ENCODE results near the gene ZXDC.

ZXDC gene

DNA sequence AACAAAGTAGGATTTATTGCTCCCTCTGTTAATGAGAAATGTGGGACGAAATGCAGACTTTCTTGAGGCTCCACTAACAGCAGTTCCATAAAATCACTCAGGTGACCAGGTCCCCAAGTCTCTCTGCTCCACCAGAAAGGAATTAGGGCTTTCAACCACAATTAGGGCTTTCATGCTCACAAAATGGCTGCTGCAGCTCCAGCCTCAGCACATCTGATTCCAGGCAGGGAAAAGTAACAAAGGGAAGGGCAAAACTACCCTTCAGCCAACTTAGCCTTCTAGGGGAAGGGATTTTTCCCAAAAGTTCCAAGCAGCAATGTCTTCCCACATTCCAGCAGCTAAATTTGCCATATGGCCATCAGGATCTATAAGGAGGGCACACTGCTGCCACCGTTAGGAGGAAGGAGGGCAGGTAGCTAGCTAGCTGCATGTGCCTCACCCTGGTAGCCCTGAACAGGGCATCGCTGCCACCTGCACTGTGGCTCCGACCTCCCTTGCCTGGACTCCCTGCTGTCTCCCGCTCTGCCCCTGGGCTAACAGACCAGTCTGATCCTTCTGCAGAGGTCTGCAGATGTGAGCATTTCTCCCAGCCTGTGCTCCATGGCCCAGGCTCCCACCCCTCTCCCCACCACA lies 68.2 kb downstream of the ZXDC start:
- TF ChIP-seq, protein P1, sequence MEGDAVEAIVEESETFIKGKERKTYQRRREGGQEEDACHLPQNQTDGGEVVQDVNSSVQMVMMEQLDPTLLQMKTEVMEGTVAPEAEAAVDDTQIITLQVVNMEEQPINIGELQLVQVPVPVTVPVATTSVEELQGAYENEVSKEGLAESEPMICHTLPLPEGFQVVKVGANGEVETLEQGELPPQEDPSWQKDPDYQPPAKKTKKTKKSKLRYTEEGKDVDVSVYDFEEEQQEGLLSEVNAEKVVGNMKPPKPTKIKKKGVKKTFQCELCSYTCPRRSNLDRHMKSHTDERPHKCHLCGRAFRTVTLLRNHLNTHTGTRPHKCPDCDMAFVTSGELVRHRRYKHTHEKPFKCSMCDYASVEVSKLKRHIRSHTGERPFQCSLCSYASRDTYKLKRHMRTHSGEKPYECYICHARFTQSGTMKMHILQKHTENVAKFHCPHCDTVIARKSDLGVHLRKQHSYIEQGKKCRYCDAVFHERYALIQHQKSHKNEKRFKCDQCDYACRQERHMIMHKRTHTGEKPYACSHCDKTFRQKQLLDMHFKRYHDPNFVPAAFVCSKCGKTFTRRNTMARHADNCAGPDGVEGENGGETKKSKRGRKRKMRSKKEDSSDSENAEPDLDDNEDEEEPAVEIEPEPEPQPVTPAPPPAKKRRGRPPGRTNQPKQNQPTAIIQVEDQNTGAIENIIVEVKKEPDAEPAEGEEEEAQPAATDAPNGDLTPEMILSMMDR (IDR thresholded peaks at IDR 0.05; ENCODE audit: borderline replicate concordance, insufficient read depth, low read depth, low read length), result no peak
- no peak overlapping the region for H3K4me3 ChIP-seq (ENCODE audit: low read depth, low read length)

DNA sequence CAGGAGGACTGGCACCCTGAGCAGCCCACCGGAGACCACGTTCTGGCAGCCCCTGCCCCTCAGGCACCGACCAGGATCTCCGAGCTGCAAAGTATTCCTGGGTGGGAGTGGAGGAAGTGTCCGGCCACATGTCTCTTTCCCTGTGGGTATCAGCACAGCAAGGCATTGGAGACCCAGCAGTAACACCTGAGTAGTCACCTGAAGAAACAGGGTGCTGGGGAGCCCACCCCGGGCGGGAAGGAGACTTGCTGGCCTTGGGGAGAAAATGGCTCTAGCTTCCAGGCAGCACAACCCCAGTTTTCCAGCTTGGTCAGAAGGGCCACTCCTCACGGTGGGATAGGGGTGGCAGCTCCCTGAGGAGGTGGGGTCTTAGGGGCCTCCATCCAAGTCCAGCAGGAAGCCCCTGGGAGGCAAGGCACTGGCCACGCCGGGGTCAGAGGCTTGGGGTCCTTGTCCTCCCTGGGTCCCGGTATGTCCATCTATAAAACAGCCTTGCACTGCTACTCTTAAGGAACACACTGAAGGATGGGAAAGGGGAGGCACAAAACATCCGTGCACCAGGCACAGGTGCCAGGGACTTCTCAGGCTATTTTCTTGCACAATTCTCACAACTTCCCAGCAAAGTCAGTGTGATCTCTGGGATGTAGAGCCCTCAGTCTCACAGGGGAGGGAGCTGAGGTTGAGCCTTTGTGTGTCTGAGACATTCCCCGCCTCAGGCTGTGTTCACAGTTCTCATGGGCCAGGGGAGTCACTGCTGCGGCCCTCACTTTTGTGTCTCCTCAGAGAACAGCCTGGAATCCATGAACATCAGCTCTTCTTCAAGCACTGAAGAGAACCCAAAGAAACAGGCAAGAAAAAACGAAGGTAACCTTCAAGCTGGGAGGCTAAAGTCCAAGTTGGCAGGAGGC lies 69.0 kb downstream of the ZXDC start:
- TF ChIP-seq, protein P1 (IDR thresholded peaks at IDR 0.05; ENCODE audit: borderline replicate concordance, insufficient read depth, low read depth, low read length), result no peak
- no peak overlapping the region for H3K4me3 ChIP-seq (ENCODE audit: low read depth, low read length)

DNA sequence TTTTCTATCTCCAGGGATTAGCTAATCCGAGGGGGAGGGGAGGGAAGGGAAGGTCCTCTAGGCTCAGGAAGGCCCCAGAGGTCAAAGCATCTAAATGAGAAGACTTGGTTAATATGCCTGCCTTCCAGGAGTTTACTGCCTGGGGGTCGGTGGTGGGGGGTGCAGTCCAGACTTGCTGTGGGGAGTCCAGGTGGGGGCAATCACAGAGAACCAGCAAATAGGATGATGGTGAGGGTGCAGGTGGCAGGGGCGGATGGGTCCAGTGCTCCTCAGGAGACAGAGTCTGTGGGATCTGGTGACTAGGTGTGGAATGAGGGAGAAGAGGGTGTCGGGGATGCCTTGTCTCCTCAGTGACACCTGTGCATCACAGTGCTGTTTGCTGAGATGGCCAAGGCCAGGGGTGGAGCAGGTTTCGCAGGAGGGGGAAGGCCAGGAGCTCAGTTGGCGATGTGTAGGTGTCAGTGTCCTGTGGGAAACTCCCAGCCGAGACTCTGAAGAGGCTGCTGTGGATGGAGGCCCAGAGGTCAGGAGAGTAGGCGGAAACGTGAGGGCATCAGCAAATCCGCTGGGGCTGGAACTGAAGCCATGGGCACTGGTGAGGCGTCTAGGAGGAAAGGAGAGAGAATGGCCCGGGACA lies 72.9 kb downstream of the ZXDC start:
- TF ChIP-seq, protein P1 (IDR thresholded peaks at IDR 0.05; ENCODE audit: borderline replicate concordance, insufficient read depth, low read depth, low read length), result no peak
- H3K4me3 ChIP-seq (ENCODE audit: low read depth, low read length), result no peak overlapping the region

DNA sequence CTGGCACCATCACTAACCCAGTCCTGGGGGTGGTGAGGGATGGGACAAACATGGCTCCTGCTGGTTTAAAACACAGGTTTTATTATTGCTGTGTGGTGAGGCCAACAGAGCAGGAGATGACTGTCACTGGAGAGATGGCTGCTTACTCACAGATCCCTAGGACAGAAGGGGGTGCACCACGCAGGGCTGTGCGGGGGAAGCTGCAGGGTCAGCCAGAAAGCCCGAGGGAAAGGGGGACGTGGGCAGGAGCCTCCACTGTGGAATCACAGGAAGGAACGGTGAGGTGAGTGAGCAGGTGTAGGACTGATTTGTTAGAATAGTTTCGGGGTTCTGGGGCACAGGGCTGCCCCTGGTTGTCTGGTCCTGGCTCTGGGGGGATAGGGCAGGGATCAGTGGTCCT lies 73.5 kb downstream of the ZXDC start:
- no peak overlapping the region for H3K4me3 ChIP-seq (ENCODE audit: low read depth, low read length)
- TF ChIP-seq, protein P1 (IDR thresholded peaks at IDR 0.05; ENCODE audit: borderline replicate concordance, insufficient read depth, low read depth, low read length), result no peak

DNA sequence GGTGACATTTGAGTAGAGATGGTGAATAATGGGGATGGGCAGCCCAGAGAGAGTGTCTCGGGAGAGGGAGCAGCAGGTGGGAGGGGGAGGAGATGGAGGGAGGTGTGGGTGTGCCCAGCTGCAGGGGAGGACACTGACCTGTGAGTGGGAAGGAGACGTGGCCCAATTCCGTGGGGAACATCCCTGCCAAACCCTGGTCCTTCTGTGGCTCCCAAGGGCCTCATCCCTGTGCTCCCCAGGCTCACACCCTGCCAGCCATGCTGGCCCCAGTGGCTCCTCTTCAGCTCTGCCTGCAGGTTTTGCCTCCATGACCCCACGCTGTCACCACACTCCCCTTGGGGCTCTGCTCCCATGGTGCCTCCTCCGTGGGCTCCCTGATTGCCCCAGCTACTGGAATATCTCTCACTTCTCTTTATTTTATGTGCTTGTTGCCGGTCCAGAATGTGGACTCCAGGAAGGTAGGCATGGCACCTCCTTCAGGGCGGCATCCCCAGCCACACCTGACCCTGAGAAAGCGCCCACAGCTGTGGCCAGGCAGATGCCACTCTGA lies 74.0 kb downstream of the ZXDC start:
- TF ChIP-seq, protein P1 (IDR thresholded peaks at IDR 0.05; ENCODE audit: borderline replicate concordance, insufficient read depth, low read depth, low read length), result no peak
- no peak overlapping the region for H3K4me3 ChIP-seq (ENCODE audit: low read depth, low read length)

DNA sequence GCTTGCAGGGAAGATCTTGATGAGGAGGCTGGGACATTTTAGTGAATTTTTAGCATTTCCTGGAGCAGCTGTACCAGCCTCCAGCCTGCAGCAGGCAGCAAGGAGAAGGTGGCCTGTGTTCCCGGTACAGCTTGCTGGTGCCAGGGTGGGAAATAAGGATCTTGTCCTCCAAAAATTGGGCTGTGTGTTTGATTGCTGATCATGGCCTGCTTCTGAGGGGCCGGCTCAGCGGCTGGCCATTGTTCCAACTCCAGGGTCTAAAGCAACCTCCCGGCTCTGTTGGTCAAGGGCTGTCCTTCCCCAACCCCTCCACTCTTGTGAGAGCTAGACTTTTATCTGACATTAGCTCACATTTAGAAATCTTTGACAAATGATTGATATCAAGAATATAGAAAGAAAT lies 75.9 kb downstream of the ZXDC start:
- TF ChIP-seq, protein P1 (IDR thresholded peaks at IDR 0.05; ENCODE audit: borderline replicate concordance, insufficient read depth, low read depth, low read length), result no peak

More for the DNA sequence above, 75.9 kb downstream of the ZXDC start:
- no peak overlapping the region for H3K4me3 ChIP-seq (ENCODE audit: low read depth, low read length)

All from GM12875 (cell line).